Measurements from ENCODE around the gene HELZ. TPM values are rescaled to one million over a fixed set of nuclear protein-coding genes. Genes with fewer than 3 reads are reported as not detected.
A peak's percentile ranks its signal among the peaks of the same experiment; 100 is the strongest.
"Not testable (repeated sequence)": the region's sequence is repeated elsewhere in the genome, so short reads cannot be mapped to it uniquely, and the experiment has no call there.

Gene HELZ
- polyA plus RNA-seq, 3 donors from 2014 or later, result 41.4 to 121 (median 44.2) TPM

- H3K4me3 Mint-ChIP-seq; H3K27me3 Mint-ChIP-seq (ENCODE audit: low read depth in 3 of 3); H3K9me3 Mint-ChIP-seq; DNase-seq: not testable (repeated sequence)
- Mint-ChIP-seq H3K27ac (peak overlapping the region in 3 of 6 donors; percentile 39 to 45 (median 39)), H3K36me3 (peaks cover 12 to 39% (median 25%) of the 10 kb centered on the region in 3 donors), H3K4me1 (peaks cover 47 to 68% of the 10 kb centered on the region in 2 donors)
Observed at GRCh38 chr17:67104641-67105040, 140.4 kb downstream of the HELZ start.

GRCh38 chr17:67098006-67098405, 147.0 kb downstream of the HELZ start:
- Mint-ChIP-seq H3K4me1 (peaks cover 68 to 97% of the 10 kb centered on the region in 2 donors), H3K9me3 (no peaks in the 10 kb centered on the region), H3K36me3 (peaks cover 0 to 18% (median 3%) of the 10 kb centered on the region in 3 donors), H3K4me3 (no peak overlapping the region), H3K27ac (peak overlapping the region in 1 of 6 donors; percentile 33), H3K27me3 (ENCODE audit: low read depth in 3 of 3) (peaks cover 0 to 2% (median 2%) of the 10 kb centered on the region in 3 donors)
- no peak for DNase-seq

GRCh38 chr17:67096609-67097008, 148.4 kb downstream of the HELZ start:
- peaks cover 2% of the 10 kb centered on the region in 3 donors for H3K27me3 Mint-ChIP-seq (ENCODE audit: low read depth in 3 of 3)
- peak overlapping the region in 1 of 5 donors; percentile 23 for H3K4me3 Mint-ChIP-seq
- DNase-seq, result no peak
- peaks cover 67 to 97% of the 10 kb centered on the region in 2 donors for H3K4me1 Mint-ChIP-seq
- peaks cover 0 to 18% (median 6%) of the 10 kb centered on the region in 3 donors for H3K36me3 Mint-ChIP-seq
- H3K27ac Mint-ChIP-seq, result peak overlapping the region in 5 of 6 donors; percentile 9 to 68 (median 13)
- no peaks in the 10 kb centered on the region for H3K9me3 Mint-ChIP-seq

- no peaks in the 10 kb centered on the region for H3K9me3 Mint-ChIP-seq
- peaks cover 2% of the 10 kb centered on the region in 3 donors for H3K27me3 Mint-ChIP-seq (ENCODE audit: low read depth in 3 of 3)
- no peak overlapping the region for H3K4me3 Mint-ChIP-seq
- peaks cover 0 to 18% (median 6%) of the 10 kb centered on the region in 3 donors for H3K36me3 Mint-ChIP-seq
- peaks cover 64 to 95% of the 10 kb centered on the region in 2 donors for H3K4me1 Mint-ChIP-seq
- H3K27ac Mint-ChIP-seq, result peak overlapping the region in 2 of 6 donors; percentile 8 to 46
- no peak for DNase-seq
Observed at GRCh38 chr17:67095803-67096202, 149.2 kb downstream of the HELZ start.

- not testable (repeated sequence) for DNase-seq; H3K27me3 Mint-ChIP-seq (ENCODE audit: low read depth in 3 of 3); H3K4me3 Mint-ChIP-seq; H3K9me3 Mint-ChIP-seq
- H3K36me3 Mint-ChIP-seq, result peaks cover 0 to 17% (median 8%) of the 10 kb centered on the region in 3 donors
- H3K4me1 Mint-ChIP-seq, result peaks cover 63 to 95% of the 10 kb centered on the region in 2 donors
- H3K27ac Mint-ChIP-seq, result peak overlapping the region in 3 of 6 donors; percentile 7 to 46 (median 38)
Observed at GRCh38 chr17:67095291-67095690, 149.7 kb downstream of the HELZ start.

- Mint-ChIP-seq H3K27me3 (ENCODE audit: low read depth in 3 of 3) (peaks cover 0 to 2% (median 2%) of the 10 kb centered on the region in 3 donors), H3K4me1 (peaks cover 62 to 95% of the 10 kb centered on the region in 2 donors)
Observed at GRCh38 chr17:67093348-67093747, 151.6 kb downstream of the HELZ start.

GRCh38 chr17:67092710-67093109, 152.3 kb downstream of the HELZ start:
- H3K9me3 Mint-ChIP-seq; H3K27me3 Mint-ChIP-seq (ENCODE audit: low read depth in 3 of 3); DNase-seq: not testable (repeated sequence)
- H3K36me3 Mint-ChIP-seq, result peaks cover 0 to 28% (median 10%) of the 10 kb centered on the region in 3 donors
- peaks cover 59 to 95% of the 10 kb centered on the region in 2 donors for H3K4me1 Mint-ChIP-seq
- peak overlapping the region; percentile 43 to 65 (median 56) for H3K27ac Mint-ChIP-seq
- H3K4me3 Mint-ChIP-seq, result peak overlapping the region in 2 of 5 donors; percentile 37 to 44

More at GRCh38 chr17:67093348-67093747, 151.6 kb downstream of the HELZ start:
- H3K36me3 Mint-ChIP-seq, result peaks cover 0 to 25% (median 10%) of the 10 kb centered on the region in 3 donors
- H3K27ac Mint-ChIP-seq, result peak overlapping the region; percentile 19 to 61 (median 51)
- peak overlapping the region in 4 of 5 donors; percentile 14 to 34 (median 22) for H3K4me3 Mint-ChIP-seq
- no peaks in the 10 kb centered on the region for H3K9me3 Mint-ChIP-seq
- DNase-seq, result no peak

- Mint-ChIP-seq H3K27me3 (ENCODE audit: low read depth in 3 of 3) (peaks cover 0 to 2% (median 2%) of the 10 kb centered on the region in 3 donors), H3K36me3 (peaks cover 0 to 28% (median 10%) of the 10 kb centered on the region in 3 donors), H3K4me1 (peaks cover 56 to 95% of the 10 kb centered on the region in 2 donors), H3K4me3 (peak overlapping the region in 2 of 5 donors; percentile 6 to 18), H3K27ac (peak overlapping the region in 3 of 6 donors; percentile 26 to 43 (median 28)), H3K9me3 (no peaks in the 10 kb centered on the region)
- DNase-seq, result no peak
Observed at GRCh38 chr17:67092291-67092690, 152.7 kb downstream of the HELZ start.

GRCh38 chr17:67090341-67090740, 154.7 kb downstream of the HELZ start:
- H3K4me3 Mint-ChIP-seq, result no peak overlapping the region
- H3K27ac Mint-ChIP-seq, result peak overlapping the region in 3 of 6 donors; percentile 14 to 39 (median 36)
- no peak for DNase-seq
- peaks cover 12 to 32% (median 18%) of the 10 kb centered on the region in 3 donors for H3K36me3 Mint-ChIP-seq
- no peaks in the 10 kb centered on the region for H3K9me3 Mint-ChIP-seq
- H3K4me1 Mint-ChIP-seq, result peaks cover 47 to 93% of the 10 kb centered on the region in 2 donors
- peaks cover 0 to 4% (median 2%) of the 10 kb centered on the region in 3 donors for H3K27me3 Mint-ChIP-seq (ENCODE audit: low read depth in 3 of 3)

- peaks cover 0 to 4% (median 2%) of the 10 kb centered on the region in 3 donors for H3K27me3 Mint-ChIP-seq (ENCODE audit: low read depth in 3 of 3)
- no peak overlapping the region for H3K4me3 Mint-ChIP-seq
- H3K4me1 Mint-ChIP-seq, result peaks cover 37 to 82% of the 10 kb centered on the region in 2 donors
- peaks cover 12 to 27% (median 18%) of the 10 kb centered on the region in 3 donors for H3K36me3 Mint-ChIP-seq
- no peak overlapping the region for H3K27ac Mint-ChIP-seq
- no peak for DNase-seq
- H3K9me3 Mint-ChIP-seq, result no peaks in the 10 kb centered on the region
Observed at GRCh38 chr17:67088639-67089038, 156.4 kb downstream of the HELZ start.

GRCh38 chr17:67085406-67085805, 159.6 kb downstream of the HELZ start:
- peaks cover 0 to 4% (median 2%) of the 10 kb centered on the region in 3 donors for H3K27me3 Mint-ChIP-seq (ENCODE audit: low read depth in 3 of 3)
- H3K4me3 Mint-ChIP-seq, result no peak overlapping the region
- H3K9me3 Mint-ChIP-seq, result no peaks in the 10 kb centered on the region
- H3K36me3 Mint-ChIP-seq, result peaks cover 11 to 29% (median 12%) of the 10 kb centered on the region in 3 donors
- H3K27ac Mint-ChIP-seq, result peak overlapping the region in 1 of 6 donors; percentile 68
- H3K4me1 Mint-ChIP-seq, result peaks cover 35 to 75% of the 10 kb centered on the region in 2 donors
- no peak for DNase-seq

- peak in 2 of 3 donors; percentile 5 to 10 for DNase-seq
- Mint-ChIP-seq H3K9me3 (no peaks in the 10 kb centered on the region), H3K4me1 (peaks cover 34 to 66% of the 10 kb centered on the region in 2 donors), H3K27me3 (ENCODE audit: low read depth in 3 of 3) (peaks cover 0 to 4% (median 2%) of the 10 kb centered on the region in 3 donors), H3K36me3 (peaks cover 7 to 26% (median 13%) of the 10 kb centered on the region in 3 donors), H3K4me3 (peak overlapping the region; percentile 2 to 64 (median 38)), H3K27ac (peak overlapping the region; percentile 14 to 81 (median 65))
Observed at GRCh38 chr17:67082107-67082506, 162.9 kb downstream of the HELZ start.

GRCh38 chr17:67080804-67081203, 164.2 kb downstream of the HELZ start:
- Mint-ChIP-seq H3K27me3 (ENCODE audit: low read depth in 3 of 3) (peaks cover 0 to 4% (median 0%) of the 10 kb centered on the region in 3 donors), H3K9me3 (no peaks in the 10 kb centered on the region), H3K27ac (peak overlapping the region in 5 of 6 donors; percentile 35 to 76 (median 66)), H3K4me3 (no peak overlapping the region), H3K36me3 (peaks cover 4 to 21% (median 12%) of the 10 kb centered on the region in 3 donors), H3K4me1 (peaks cover 31 to 55% of the 10 kb centered on the region in 2 donors)
- no peak for DNase-seq

- H3K9me3 Mint-ChIP-seq, result no peaks in the 10 kb centered on the region
- peaks cover 0 to 2% (median 0%) of the 10 kb centered on the region in 3 donors for H3K27me3 Mint-ChIP-seq (ENCODE audit: low read depth in 3 of 3)
- peaks cover 0 to 19% (median 12%) of the 10 kb centered on the region in 3 donors for H3K36me3 Mint-ChIP-seq
- H3K27ac Mint-ChIP-seq, result peak overlapping the region in 2 of 6 donors; percentile 12 to 64
- DNase-seq, result no peak
- H3K4me1 Mint-ChIP-seq, result peaks cover 29 to 50% of the 10 kb centered on the region in 2 donors
- H3K4me3 Mint-ChIP-seq, result no peak overlapping the region
Observed at GRCh38 chr17:67079491-67079890, 165.5 kb downstream of the HELZ start.

Measured in immature natural killer cell (primary cell).